GM12878 (cell line): ENCODE results near the gene PRDM15. TPM values are rescaled to one million over a fixed set of nuclear protein-coding genes. Genes with fewer than 3 reads are reported as not detected.

Source experiments
- ASH2L ChIP-seq: fragments of 300-600, 200-600 bp; sonication (generic); IDR thresholded peaks from 2 replicates; pipeline ENCODE4 v1.6.1; 2017; ENCODE audit warnings: low read depth, mild to moderate bottlenecking, borderline replicate concordance
- BCLAF1 ChIP-seq: fragments of 450-650 bp; IDR thresholded peaks from 2 replicates; pipeline ENCODE4 v1.6.1; 2017; ENCODE audit warnings: antibody characterized with exemption, mild to moderate bottlenecking, moderate library complexity
- FOS ChIP-seq: IDR thresholded peaks from 3 replicates; pipeline ENCODE4 v1.6.1; 2011; ENCODE audit warnings: borderline replicate concordance; ENCODE audit not compliant: insufficient read length; ENCODE audit errors: extremely low read depth
- HCFC1 ChIP-seq: fragments of 150-350 bp; IDR thresholded peaks from 2 replicates; pipeline ENCODE4 v1.6.1; 2014; ENCODE audit warnings: low read length
- KLF5 ChIP-seq: fragments of 450-650 bp; IDR thresholded peaks from 2 replicates; pipeline ENCODE4 v1.6.1; 2014; ENCODE audit warnings: mild to moderate bottlenecking; ENCODE audit not compliant: partially characterized antibody
- LARP7 ChIP-seq: fragments of 450-650 bp; IDR thresholded peaks from 2 replicates; pipeline ENCODE4 v1.6.1; 2017; ENCODE audit warnings: mild to moderate bottlenecking
- MYB ChIP-seq: fragments of 150-350 bp; IDR thresholded peaks from 2 replicates; pipeline ENCODE4 v1.6.1; 2014; ENCODE audit warnings: mild to moderate bottlenecking, low read depth, low read length, borderline replicate concordance
- PAX5 ChIP-seq: IDR thresholded peaks from 2 replicates; pipeline ENCODE4 v1.6.1; 2011; ENCODE audit warnings: low read depth, low read length, borderline replicate concordance
- PAX8 ChIP-seq: fragments of 450-650 bp; IDR thresholded peaks from 2 replicates; pipeline ENCODE4 v1.6.1; 2017; ENCODE audit warnings: mild to moderate bottlenecking, moderate library complexity
- RELB ChIP-seq: fragments of 450-650 bp; IDR thresholded peaks from 2 replicates; pipeline ENCODE4 v1.6.1; 2017; ENCODE audit warnings: low read depth, mild to moderate bottlenecking, moderate library complexity
- TCF3 ChIP-seq: IDR thresholded peaks from 2 replicates; pipeline ENCODE4 v1.6.1; 2012; ENCODE audit warnings: low read depth, mild to moderate bottlenecking, low read length, borderline replicate concordance; ENCODE audit not compliant: insufficient read depth
- TCF7 ChIP-seq: IDR thresholded peaks from 2 replicates; pipeline ENCODE4 v1.6.1; 2014; ENCODE audit warnings: antibody characterized with exemption, borderline replicate concordance
- polyA plus RNA-seq, 11 experiments: library from polyadenylated mRNA; depleted of rRNA in 4 of 11; unstranded in 6 of 11; stranded (reverse) in 5 of 11; fragments of >200 nt; fragmentation: Nextera tagmentation in 4 of 11; fragmentation: Illumina TruSeq in 1 of 11; extraction: Ambion mirVana in 4 of 11; extraction: Trizol in 1 of 11; gene quantifications; 1 replicate in 1 of 11; 2 replicates in 10 of 11; pipeline versions ENCODE4 v1.2.1 to v1.2.3, GENCODE V29; 2011 to 2016; ENCODE audit warnings: inconsistent platforms in 2 of 11, missing spikeins in 2 of 11, low read depth in 1 of 11
- total RNA-seq, 4 experiments: library from RNA; depleted of rRNA in 3 of 4; stranded (reverse); fragments of >200 nt in 3 of 4; fragmentation: Illumina TruSeq in 1 of 4; extraction: Trizol in 1 of 4; gene quantifications; 2 replicates each; pipeline versions ENCODE4 v1.2.1 to v1.2.3, GENCODE V29; 2013 to 2021
- TF ChIP-seq, protein P1 (sequence below): fragments of 450-650 bp; formaldehyde crosslinking; IDR thresholded peaks from 2 replicates; pipeline ENCODE4 v1.4.0; 2020; ENCODE audit warnings: mild to moderate bottlenecking, moderate library complexity
- TF ChIP-seq, protein P2 (sequence below): fragments of 450-650 bp; conservative IDR thresholded peaks from 2 replicates; pipeline ENCODE4 v1.6.1; 2017; ENCODE audit warnings: mild to moderate bottlenecking, moderate library complexity
- TF ChIP-seq, protein P3 (sequence below): IDR thresholded peaks from 2 replicates; pipeline ENCODE4 v1.6.1; 2011; ENCODE audit warnings: mild to moderate bottlenecking, low read depth, low read length, moderate library complexity; ENCODE audit not compliant: insufficient replicate concordance
- TF ChIP-seq, protein P4 (sequence below): fragments of 450-650 bp; IDR thresholded peaks from 2 replicates; pipeline ENCODE4 v1.6.1; 2017; ENCODE audit warnings: borderline replicate concordance

PRDM15 gene
- total and polyA plus RNA-seq, 10 of the 15 experiments (the other 5 are each of a cell fraction or from before 2014, with no cell fraction given), result 2.2 to 16.0 (median 8.6) TPM

DNA sequence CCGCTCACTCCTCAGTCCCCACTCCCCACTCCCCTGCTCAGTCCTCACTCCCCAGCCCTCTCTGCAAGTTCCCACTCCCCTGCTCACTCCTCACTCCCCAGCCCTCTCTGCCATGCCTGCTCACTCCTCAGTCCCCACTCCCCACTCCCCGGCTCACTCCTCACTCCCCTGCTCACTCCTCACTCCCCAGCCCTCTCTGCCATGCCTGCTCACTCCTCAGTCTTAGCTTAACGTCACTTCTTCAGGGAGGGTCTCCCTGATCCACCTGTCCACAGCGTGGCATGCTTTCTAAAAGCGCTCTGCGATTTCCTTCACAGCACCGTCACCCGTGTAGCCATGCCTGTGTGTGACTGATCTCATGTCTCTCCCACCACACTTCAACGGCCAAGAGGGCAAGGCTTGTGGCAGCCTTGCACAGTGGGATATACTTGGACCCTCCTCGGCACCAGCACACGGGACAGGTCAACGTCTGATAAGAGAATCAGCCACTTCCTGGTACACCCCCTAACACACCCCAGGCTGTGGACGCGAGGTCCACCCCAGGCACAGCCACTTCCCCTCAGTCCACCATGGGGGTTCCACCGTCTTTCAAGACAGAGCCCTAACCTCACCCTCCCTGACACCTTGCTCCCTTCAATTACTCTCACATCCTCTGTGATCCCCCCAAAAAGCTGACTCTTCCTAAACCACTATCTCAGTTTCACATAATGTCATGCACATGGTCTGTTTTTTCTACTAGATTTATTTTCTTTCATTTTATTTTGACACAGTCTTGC, 14.0 kb downstream of the PRDM15 start (continued):
- TF ChIP-seq, protein P1, sequence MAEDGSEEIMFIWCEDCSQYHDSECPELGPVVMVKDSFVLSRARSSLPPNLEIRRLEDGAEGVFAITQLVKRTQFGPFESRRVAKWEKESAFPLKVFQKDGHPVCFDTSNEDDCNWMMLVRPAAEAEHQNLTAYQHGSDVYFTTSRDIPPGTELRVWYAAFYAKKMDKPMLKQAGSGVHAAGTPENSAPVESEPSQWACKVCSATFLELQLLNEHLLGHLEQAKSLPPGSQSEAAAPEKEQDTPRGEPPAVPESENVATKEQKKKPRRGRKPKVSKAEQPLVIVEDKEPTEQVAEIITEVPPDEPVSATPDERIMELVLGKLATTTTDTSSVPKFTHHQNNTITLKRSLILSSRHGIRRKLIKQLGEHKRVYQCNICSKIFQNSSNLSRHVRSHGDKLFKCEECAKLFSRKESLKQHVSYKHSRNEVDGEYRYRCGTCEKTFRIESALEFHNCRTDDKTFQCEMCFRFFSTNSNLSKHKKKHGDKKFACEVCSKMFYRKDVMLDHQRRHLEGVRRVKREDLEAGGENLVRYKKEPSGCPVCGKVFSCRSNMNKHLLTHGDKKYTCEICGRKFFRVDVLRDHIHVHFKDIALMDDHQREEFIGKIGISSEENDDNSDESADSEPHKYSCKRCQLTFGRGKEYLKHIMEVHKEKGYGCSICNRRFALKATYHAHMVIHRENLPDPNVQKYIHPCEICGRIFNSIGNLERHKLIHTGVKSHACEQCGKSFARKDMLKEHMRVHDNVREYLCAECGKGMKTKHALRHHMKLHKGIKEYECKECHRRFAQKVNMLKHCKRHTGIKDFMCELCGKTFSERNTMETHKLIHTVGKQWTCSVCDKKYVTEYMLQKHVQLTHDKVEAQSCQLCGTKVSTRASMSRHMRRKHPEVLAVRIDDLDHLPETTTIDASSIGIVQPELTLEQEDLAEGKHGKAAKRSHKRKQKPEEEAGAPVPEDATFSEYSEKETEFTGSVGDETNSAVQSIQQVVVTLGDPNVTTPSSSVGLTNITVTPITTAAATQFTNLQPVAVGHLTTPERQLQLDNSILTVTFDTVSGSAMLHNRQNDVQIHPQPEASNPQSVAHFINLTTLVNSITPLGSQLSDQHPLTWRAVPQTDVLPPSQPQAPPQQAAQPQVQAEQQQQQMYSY (CRISPR knock-in tag), result no peak
- TF ChIP-seq HCFC1 (no peak), RELB (peak; percentile 88), TCF3 (no peak), ASH2L (no peak), MYB (no peak), PAX8 (no peak), KLF5 (no peak), BCLAF1 (no peak), FOS (no peak), TCF7 (no peak), PAX5 (peak; percentile 60; the same call in 1 of the 2 replicates), LARP7 (no peak)
- TF ChIP-seq, protein P2, sequence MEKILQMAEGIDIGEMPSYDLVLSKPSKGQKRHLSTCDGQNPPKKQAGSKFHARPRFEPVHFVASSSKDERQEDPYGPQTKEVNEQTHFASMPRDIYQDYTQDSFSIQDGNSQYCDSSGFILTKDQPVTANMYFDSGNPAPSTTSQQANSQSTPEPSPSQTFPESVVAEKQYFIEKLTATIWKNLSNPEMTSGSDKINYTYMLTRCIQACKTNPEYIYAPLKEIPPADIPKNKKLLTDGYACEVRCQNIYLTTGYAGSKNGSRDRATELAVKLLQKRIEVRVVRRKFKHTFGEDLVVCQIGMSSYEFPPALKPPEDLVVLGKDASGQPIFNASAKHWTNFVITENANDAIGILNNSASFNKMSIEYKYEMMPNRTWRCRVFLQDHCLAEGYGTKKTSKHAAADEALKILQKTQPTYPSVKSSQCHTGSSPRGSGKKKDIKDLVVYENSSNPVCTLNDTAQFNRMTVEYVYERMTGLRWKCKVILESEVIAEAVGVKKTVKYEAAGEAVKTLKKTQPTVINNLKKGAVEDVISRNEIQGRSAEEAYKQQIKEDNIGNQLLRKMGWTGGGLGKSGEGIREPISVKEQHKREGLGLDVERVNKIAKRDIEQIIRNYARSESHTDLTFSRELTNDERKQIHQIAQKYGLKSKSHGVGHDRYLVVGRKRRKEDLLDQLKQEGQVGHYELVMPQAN, result no peak
- TF ChIP-seq, protein P3, sequence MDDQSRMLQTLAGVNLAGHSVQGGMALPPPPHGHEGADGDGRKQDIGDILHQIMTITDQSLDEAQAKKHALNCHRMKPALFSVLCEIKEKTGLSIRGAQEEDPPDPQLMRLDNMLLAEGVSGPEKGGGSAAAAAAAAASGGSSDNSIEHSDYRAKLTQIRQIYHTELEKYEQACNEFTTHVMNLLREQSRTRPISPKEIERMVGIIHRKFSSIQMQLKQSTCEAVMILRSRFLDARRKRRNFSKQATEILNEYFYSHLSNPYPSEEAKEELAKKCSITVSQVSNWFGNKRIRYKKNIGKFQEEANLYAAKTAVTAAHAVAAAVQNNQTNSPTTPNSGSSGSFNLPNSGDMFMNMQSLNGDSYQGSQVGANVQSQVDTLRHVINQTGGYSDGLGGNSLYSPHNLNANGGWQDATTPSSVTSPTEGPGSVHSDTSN, result no peak
- TF ChIP-seq, protein P4, sequence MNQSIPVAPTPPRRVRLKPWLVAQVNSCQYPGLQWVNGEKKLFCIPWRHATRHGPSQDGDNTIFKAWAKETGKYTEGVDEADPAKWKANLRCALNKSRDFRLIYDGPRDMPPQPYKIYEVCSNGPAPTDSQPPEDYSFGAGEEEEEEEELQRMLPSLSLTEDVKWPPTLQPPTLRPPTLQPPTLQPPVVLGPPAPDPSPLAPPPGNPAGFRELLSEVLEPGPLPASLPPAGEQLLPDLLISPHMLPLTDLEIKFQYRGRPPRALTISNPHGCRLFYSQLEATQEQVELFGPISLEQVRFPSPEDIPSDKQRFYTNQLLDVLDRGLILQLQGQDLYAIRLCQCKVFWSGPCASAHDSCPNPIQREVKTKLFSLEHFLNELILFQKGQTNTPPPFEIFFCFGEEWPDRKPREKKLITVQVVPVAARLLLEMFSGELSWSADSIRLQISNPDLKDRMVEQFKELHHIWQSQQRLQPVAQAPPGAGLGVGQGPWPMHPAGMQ, result no peak
